Ascending aorta (tissue), 2 donors: ENCODE results near the gene FUZ. TPM values are rescaled to one million over a fixed set of nuclear protein-coding genes. Genes with fewer than 3 reads are reported as not detected.

Experiments used
- DNase-seq, 2 donors: peaks; one replicate each; pipeline ENCODE4 v3.0.0-alpha.2; 2019; ENCODE audit warnings: low spot score in 2 of 2
- H3K27ac ChIP-seq, 2 donors: fragments of 200-600 bp; sonication (generic); one replicate each; pipeline ENCODE4 v1.5.1; 2016 to 2017; ENCODE audit warnings: mild to moderate bottlenecking in 1 of 2
- H3K27me3 ChIP-seq: fragments of 200-600 bp; sonication (generic); one replicate; pipeline ENCODE4 v1.5.1; 2017
- H3K36me3 ChIP-seq, 2 donors: fragments of 200-600 bp; sonication (generic); one replicate each; pipeline ENCODE4 v1.5.1; 2016
- H3K4me1 ChIP-seq, 2 donors: fragments of 200-600 bp; sonication (generic); one replicate each; pipeline ENCODE4 v1.5.1; 2016 to 2017; ENCODE audit warnings: mild to moderate bottlenecking in 1 of 2
- H3K4me3 ChIP-seq, 2 donors: fragments of 200-600 bp; sonication (generic); one replicate each; pipeline ENCODE4 v1.5.1; 2016 to 2017; ENCODE audit warnings: mild to moderate bottlenecking in 1 of 2
- H3K9me3 ChIP-seq, 2 donors: fragments of 200-600 bp; sonication (generic); one replicate each; pipeline ENCODE4 v1.5.1; 2016
- intact Hi-C: fragments of 100-400 bp; cut with DNase I; formaldehyde crosslinking; loops from one replicate; pipeline ENCODE4 v1.15.1; 2023
- total RNA-seq: library from RNA; depleted of rRNA; stranded (reverse); fragments of >200 nt; gene quantifications from one replicate; pipeline ENCODE4 v1.1.0, GENCODE V29; 2016
- TF ChIP-seq, protein P1 (sequence below), 3 experiments: fragments of 200-600 bp in 2 of 3; fragments of 450-650 bp in 1 of 3; sonication (generic) in 2 of 3; IDR thresholded peaks; one replicate each; pipeline ENCODE4 v1.5.1; 2016 to 2019; ENCODE audit warnings: antibody characterized with exemption in 3 of 3, mild to moderate bottlenecking in 1 of 3, moderate library complexity in 1 of 3

The FUZ gene
- total RNA-seq, 1 donor from 2014 or later, result 22.1 TPM

DNA sequence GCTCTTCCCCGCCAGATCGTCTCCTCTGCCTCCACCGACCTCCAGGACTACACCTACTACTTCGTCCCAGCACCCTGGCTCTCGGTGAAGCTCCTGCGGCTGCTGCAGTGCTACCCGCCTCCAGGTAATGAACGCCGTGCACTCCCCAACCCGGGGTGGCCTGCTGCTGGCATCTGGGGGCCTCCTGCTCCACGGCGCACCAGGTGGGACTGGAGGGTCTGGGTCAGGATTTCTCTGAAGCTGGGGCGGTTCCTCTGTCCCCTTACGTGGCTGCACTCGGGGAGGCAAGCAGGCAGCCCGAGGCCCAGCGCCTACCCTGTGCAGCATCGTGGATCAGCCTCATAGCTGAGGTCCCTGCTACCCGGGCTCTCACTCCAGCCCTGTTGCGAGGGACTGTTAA, 17.5 kb downstream of the FUZ start:
- DNase-seq, result no peak
- intact Hi-C loops, result no loop called here
- H3K9me3 ChIP-seq, result no peaks in the 10 kb centered on the region
- H3K36me3 ChIP-seq, result peaks cover 80 to 97% of the 10 kb centered on the region in 2 donors
- TF ChIP-seq, protein P1, sequence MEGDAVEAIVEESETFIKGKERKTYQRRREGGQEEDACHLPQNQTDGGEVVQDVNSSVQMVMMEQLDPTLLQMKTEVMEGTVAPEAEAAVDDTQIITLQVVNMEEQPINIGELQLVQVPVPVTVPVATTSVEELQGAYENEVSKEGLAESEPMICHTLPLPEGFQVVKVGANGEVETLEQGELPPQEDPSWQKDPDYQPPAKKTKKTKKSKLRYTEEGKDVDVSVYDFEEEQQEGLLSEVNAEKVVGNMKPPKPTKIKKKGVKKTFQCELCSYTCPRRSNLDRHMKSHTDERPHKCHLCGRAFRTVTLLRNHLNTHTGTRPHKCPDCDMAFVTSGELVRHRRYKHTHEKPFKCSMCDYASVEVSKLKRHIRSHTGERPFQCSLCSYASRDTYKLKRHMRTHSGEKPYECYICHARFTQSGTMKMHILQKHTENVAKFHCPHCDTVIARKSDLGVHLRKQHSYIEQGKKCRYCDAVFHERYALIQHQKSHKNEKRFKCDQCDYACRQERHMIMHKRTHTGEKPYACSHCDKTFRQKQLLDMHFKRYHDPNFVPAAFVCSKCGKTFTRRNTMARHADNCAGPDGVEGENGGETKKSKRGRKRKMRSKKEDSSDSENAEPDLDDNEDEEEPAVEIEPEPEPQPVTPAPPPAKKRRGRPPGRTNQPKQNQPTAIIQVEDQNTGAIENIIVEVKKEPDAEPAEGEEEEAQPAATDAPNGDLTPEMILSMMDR (IDR thresholded peaks at IDR 0.05), result no peak
- no peaks in the 10 kb centered on the region for H3K27me3 ChIP-seq
- H3K4me1 ChIP-seq, result no peaks in the 10 kb centered on the region
- no peak overlapping the region for H3K27ac ChIP-seq
- H3K4me3 ChIP-seq, result no peak overlapping the region

DNA sequence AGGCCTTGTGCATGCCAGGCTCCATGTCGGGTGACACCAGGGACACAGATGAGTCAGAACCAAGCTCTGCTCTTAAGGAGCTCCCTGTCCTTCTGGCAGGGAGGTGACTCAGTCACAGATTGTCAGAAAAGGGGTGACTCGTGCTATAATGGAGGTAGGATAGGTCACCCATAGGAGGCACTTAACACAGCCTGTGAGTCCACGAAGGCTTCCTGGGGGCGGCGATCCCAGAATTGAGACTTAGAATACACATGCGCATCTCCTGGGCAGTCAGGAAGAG, 19.6 kb downstream of the FUZ start:
- H3K36me3 ChIP-seq, result peaks cover 68 to 87% of the 10 kb centered on the region in 2 donors

DNA sequence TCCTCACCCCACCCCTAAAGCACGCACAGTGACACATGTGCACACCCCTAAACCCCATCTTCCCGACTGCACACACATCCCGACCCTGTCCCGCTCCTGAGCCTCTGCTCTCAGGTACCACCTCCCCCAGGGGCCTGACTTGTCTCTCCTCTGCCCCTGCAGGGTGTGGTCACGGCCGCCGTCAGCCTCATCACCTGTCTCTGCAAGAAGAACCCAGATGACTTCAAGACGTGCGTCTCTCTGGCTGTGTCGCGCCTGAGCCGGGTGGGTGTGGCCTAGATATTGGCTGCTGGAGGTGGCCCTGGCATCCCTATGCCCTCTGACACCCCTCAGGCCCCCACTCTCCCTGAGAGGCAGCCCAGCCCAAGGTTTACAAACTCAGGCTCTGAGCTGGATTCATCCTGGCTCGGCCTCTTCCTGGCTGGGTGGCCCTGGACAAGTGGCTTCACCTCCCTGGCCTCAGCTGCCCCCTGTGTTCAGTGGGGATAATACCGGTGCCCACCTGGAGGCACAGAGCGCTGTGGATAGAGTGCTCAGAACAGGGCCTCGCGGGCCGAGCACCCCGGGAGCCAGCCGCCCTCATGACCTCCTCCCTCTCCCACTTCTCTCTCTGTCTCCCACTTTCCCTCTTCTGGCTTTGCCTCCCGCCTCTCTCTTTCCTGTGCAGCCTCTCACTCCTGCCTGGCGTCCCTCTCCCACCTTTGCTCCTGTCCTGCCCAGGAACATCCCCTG, 20.1 kb downstream of the FUZ start:
- Histone ChIP-seq H3K36me3 (peaks cover 68 to 85% of the 10 kb centered on the region in 2 donors), H3K27me3 (no peaks in the 10 kb centered on the region), H3K27ac (no peak overlapping the region), H3K4me3 (no peak overlapping the region), H3K9me3 (no peaks in the 10 kb centered on the region), H3K4me1 (no peaks in the 10 kb centered on the region)
- TF ChIP-seq, protein P1 (IDR thresholded peaks at IDR 0.05), result no peak
- intact Hi-C loops, result no loop called here
- no peak for DNase-seq

More for the DNA sequence above, 19.6 kb downstream of the FUZ start:
- TF ChIP-seq, protein P1 (IDR thresholded peaks at IDR 0.05), result no peak
- no peaks in the 10 kb centered on the region for H3K9me3 ChIP-seq
- no peak overlapping the region for H3K4me3 ChIP-seq
- no peaks in the 10 kb centered on the region for H3K4me1 ChIP-seq
- intact Hi-C loops, result no loop called here
- no peaks in the 10 kb centered on the region for H3K27me3 ChIP-seq
- no peak for DNase-seq
- H3K27ac ChIP-seq, result no peak overlapping the region

- no peaks in the 10 kb centered on the region for H3K4me1 ChIP-seq
- TF ChIP-seq, protein P1 (IDR thresholded peaks at IDR 0.05), result no peak
- H3K36me3 ChIP-seq, result peaks cover 61 to 81% of the 10 kb centered on the region in 2 donors
- intact Hi-C loops, result no loop called here
- H3K4me3 ChIP-seq, result no peak overlapping the region
- no peak overlapping the region for H3K27ac ChIP-seq
- DNase-seq, result no peak
- no peaks in the 10 kb centered on the region for H3K27me3 ChIP-seq
- H3K9me3 ChIP-seq, result no peaks in the 10 kb centered on the region
These were observed 21.2 kb downstream of the FUZ start for GRCh38 chr19:49791776-49792445.

GRCh38 chr19:49790866-49791265, 22.2 kb downstream of the FUZ start:
- Histone ChIP-seq H3K4me1 (no peaks in the 10 kb centered on the region), H3K27me3 (no peaks in the 10 kb centered on the region), H3K4me3 (no peak overlapping the region), H3K36me3 (peaks cover 52 to 76% of the 10 kb centered on the region in 2 donors), H3K27ac (no peak overlapping the region), H3K9me3 (no peaks in the 10 kb centered on the region)
- intact Hi-C loops, result no loop called here
- DNase-seq, result no peak
- TF ChIP-seq, protein P1 (IDR thresholded peaks at IDR 0.05), result no peak
